Activated CD4-positive, alpha-beta T cell treated with anti-CD3 and anti-CD28 coated beads, Interleukin-2, amount 50 U/mL, for 1 hour (primary cell): Measurements from ENCODE around the gene NUP37.
"Not testable (repeated sequence)": the region's sequence is repeated elsewhere in the genome, so short reads cannot be mapped to it uniquely, and the experiment has no call there.

Experiments used
- DNase-seq: peaks from one replicate; pipeline ENCODE4 v3.0.0-alpha.2; 2020

Gene NUP37, protein sequence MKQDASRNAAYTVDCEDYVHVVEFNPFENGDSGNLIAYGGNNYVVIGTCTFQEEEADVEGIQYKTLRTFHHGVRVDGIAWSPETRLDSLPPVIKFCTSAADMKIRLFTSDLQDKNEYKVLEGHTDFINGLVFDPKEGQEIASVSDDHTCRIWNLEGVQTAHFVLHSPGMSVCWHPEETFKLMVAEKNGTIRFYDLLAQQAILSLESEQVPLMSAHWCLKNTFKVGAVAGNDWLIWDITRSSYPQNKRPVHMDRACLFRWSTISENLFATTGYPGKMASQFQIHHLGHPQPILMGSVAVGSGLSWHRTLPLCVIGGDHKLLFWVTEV

DNA sequence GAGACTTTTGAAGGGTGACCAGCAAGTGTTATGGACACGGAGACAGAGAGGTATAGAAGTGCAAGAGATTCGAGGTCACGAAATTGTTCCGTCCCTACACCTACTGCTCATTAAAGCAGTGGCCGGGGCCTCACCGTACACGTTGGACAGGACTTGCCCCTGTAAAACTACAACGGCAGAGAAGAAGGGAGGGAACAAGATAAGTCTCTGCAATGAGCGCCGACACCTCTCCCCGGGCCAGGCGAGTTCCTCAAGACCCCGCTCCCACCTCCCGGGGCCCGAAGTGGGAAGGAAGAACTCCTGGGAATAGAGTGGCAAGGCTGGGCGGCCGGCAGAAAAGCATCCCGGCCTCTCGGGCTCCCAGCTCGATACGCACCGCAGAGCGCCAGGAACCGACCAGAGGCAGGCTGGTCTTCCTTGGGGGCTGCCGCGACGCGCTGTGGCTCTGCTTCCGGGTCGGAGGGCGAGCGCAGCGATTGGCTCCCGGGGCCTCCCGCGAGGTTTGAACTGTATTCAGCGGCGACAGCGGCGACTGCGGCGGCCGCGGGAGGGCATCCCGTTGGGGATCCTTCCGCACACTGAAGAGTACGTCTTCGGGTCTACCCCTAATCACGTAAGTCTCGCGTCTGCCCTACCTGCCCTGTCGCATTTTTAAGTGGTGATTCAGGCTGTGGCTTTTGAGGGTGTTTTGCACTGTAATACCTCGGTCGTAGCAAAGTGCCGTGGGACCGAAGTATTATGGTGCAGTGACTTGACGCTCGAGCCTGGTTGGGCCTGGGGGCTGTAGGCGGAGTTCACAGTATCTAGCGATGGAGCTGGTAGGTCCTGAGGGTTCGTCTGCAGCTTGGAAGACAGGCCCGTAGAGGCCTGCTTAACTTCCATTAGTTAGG lies at the start of gene NUP37, which contains the start of gene PARPBP:
Gene NUP37, minus strand, starts transcription at position 441 of the 890 bp plus-strand sequence. CDS start 1,596 bp downstream, outside the sequence.
Gene PARPBP, plus strand, starts transcription at position 510 of the 890 bp plus-strand sequence. CDS start 3,706 bp downstream, outside the sequence.
- peak; percentile 88 for DNase-seq

DNA sequence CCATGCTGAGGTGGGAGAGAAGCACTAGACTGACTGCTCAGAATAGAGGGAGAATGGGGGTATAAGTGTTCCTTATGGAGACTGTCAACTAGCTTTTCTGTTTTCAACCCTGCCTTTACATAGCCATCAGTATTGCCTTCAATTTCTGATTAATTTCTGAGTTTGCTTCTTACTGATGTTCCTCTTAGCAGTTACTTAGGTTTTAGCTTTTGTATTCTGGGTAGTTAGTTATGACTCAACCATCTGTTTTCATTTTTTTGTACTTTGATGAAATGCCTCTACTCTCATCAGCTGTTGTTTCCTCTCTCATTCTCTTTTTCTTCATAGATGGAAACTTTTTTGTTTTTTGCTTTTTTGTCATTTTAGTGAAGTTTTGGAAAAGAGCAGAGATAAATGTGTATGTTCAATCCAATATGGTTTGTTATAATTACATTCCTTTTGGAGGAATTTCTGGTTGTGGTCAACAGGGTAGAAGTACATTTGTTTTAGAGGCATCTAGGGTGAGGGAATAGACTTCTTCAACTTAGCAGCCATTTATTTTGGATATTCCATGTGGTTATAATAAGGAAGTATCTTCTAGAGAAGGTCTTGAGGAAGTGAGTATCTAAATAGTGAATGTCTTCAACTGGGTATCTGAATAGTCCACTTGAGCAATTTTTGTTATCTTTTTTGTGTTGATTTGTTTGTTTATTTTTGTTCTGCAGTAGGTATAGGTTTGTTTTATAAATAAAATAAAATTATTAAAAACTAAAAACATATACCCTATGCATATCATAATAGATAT lies 48.1 kb upstream of the NUP37 start:
- no peak for DNase-seq

DNA sequence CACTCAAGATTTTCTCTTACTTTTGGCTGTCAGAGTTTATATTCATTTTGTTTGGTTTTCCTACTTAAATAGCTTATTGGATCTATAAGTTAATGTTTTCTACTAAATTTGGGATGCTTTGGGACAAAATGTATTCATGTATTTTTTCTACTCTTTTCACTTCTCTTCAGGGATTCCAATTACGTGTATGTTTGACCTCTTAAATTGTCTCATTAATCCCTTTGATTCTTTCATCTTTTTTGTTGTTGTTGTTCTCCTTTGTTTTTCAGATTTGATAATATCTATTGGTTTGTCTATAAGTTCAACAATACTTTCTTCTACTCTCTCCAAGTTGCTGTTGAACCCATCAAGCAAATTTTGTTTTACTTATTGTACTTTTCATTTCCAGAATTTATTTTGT lies 43.5 kb upstream of the NUP37 start:
- DNase-seq = no peak

DNA sequence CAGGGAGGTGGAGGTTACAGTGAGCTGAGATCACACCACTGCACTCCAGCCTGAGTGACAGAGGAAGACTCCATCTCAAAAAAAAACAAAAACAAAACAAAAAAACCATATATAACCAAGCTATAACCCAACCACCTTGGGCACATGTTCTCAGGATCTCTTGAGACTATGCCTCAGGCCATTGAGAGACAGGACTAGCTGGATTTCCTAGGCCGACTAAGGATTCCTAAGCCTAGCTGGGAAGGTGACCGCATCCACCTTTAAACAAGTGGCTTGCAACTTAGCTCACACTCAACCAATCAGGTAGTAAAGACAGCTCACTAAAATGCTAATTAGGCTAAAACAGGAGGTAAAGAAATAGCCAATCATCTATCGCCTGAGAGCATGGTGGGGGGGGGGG lies 35.3 kb upstream of the NUP37 start:
- not testable (repeated sequence) for DNase-seq

DNA sequence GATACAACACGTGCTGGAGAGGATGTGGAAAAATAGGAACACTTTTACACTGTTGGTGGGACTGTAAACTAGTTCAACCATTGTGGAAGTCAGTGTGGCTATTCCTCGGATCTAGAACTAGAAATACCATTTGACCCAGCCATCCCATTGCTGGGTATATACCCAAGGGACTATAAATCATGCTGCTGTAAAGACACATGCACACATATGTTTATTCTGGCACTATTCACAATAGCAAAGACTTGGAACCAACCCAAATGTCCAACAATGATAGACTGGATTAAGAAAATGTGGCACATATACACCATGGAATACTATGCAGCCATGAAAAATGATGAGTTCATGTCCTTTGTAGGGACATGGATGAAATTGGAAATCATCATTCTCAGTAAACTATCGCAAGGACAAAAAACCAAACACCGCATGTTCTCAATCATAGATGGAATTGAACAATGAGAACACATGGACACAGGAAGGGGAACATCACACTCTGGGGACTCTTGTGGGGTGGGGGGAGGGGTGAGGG lies 27.2 kb upstream of the NUP37 start:
- not testable (repeated sequence) for DNase-seq

DNA sequence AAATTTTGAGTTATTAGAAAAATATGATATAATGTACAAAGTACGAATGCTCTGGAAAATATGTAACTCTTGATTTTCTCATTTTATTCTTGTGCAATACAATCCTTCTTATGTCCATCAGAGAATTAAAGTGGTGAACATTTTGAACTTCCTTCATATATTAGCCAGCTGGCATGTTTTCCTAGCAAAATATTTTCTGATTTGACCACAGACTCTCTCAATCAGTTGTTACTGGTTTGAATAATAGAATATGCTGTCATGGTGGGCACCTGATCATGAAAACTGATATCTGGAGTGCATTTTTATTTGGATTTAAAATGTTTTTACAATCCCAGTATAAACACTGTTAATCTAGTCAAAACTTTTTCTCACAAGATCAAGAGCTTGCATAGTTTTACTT lies 24.3 kb upstream of the NUP37 start:
- no peak for DNase-seq

DNA sequence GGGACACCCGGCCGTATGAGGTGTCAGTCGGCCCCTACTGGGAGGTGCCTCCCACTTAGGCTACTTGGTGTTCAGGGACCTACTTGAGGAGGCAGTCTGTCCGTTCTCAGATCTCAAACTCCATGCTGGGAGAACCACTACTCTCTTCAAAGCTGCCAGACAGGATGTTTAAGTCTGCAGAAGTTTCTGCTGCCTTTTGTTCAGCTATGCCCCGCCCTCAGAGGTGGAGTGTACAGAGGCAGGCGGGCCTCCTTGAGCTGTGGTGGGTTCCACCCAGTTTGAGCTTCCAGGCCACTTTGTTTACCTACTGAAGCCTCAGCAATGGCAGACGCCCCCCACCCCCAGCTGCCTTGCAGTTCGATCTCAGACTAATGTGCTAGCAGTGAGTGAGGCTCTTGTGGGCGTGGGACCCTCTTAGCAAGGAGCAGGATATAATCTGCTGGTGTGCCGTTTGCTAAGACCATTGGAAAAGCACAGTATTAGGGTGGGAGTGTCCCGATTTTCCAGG lies 23.0 kb upstream of the NUP37 start:
- not testable (repeated sequence) for DNase-seq

DNA sequence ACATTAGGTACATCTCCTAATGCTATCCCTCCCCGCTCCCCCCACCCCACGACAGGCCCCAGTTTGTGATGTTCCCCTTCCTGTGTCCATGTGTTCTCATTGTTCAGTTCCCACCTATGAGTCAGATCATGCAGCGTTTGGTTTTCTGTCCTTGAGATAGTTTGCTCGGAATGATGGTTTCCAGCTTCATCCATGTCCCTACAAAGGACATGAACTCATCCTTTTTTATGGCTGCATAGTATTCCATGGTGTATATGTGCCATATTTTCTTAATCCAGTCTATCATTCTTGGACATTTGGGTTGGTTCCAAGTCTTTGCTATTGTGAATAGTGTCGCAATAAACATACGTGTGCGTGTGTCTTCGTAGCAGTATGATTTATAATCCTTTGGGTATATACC lies 17.7 kb upstream of the NUP37 start:
- DNase-seq = not testable (repeated sequence)

DNA sequence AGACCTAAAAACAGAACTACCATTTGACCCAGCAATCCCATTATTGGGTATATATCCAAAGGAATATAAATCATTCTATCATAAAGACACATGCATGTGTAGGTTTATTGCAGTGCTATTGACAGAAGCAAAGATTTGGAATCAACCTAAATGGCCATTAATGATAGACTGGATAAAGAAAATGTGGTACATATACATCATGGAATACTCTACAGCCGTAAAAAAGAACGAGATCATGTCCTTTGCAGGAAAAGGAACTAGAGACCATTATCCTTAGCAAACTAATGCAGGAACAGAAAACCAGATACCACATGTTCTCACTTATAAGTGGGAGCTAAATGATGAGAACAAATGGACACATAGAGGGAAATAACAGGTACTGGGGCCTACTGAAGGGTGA lies 11.5 kb upstream of the NUP37 start:
- DNase-seq = not testable (repeated sequence)

DNA sequence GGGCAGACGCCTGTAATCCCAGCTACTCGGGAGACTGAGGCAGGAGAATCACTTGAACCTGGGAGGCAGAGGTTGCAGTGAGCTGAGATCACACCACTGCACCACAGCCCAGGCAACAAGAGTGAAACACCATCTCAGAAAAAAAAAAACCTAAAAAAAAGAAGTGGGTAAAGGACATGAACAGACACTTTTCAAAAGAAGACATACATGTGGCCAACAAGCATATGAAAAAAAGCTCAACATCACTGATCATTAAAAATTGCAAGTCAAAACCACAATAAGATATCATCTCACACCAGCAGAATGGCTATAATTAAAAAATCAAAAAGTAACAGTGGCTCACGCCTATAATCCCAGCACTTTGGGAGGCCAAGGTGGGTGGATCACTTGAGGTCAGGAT lies 10.8 kb upstream of the NUP37 start:
- DNase-seq = not testable (repeated sequence)

DNA sequence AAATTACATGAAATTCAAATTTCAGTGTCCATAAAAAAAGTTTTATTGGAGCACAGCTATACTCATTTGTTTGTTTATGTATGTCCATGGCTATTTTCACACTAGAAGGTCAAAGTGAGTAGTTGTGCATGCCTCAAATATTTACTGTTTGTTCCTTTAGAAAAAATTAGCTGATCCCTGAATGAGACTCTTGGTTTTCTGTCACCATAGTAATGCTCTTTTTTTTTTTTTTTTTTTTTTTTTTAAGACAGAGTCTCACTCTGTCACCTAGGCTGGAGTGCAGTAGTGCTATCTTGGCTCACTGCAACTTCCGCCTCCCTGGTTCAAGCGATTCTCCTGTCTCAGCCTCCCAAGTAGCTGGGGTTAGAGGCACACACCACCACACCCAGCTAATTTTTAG lies 1.4 kb upstream of the NUP37 start:
- DNase-seq = not testable (repeated sequence)

DNA sequence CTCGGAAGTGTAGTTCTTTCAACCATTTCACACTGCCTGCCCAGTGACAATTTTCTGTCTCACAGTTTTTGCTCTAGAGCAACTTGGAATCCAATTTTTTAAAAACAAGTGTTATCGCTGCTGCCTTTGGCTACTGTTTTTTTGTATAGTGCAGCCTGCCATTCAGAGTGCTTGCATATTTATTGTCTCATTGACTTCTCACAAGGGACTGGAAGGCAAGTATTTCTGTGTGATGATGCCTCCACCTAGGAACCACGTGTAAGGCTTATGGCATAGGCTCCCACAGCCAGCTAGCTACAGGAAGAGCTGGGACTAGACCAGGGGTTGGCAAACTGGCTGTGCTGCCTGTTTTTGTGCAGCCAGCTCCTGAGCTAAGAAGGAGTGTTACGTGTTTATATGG lies 972 bp upstream of the NUP37 start:
- DNase-seq = no peak

DNA sequence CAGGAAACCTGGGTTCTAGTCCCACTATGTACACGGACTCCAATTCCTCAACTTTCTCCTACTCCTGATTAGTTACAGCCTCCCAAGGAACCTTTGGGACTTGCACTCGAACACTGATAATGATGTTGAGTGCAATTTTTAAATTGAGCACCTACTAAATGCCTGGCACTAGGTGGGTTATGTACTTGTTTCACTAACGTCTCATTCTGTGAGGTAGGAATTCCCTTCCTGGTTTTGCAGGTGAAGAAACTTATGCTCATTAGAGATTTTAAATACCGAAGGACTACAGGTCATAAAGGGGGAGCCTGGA lies 605 bp upstream of the NUP37 start:
- DNase-seq = no peak

DNA sequence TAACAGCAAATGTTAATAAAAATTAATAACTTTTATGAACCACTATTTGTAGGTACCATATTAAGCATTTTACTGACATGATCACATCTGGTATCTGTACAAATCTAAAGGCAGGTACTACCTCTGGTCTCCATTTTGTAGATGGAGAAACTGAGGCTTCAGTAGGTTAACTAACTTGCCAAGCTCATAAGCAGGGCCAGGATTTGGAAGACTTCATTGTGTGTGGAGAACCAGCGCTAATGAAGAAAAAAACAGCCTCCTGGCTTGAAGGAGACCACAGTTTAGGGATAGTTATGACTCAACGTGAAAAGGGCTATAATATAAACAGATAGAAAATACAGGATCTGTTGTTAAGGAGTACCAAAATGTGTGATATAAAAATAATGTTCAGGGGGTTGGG lies 1.0 kb downstream of the NUP37 start:
- DNase-seq = no peak

DNA sequence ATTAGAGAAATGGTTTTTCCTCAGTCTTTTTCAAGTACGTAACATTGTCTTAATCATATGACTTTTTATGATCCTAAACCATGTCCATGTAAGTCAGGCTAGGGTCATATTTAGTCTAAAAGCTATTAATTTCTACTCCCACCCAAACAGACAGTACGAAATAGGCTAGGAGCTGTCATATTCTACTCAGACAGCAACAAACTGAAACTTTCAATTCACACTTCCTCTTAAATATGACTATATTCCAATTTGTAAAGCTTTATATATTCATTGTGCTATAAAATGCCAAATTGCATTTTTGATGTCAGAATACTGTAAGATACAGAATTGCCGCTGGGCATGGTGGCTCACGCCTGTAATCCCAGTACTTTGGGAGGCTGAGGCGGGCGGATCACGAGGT lies 3.5 kb downstream of the NUP37 start:
- DNase-seq = no peak

DNA sequence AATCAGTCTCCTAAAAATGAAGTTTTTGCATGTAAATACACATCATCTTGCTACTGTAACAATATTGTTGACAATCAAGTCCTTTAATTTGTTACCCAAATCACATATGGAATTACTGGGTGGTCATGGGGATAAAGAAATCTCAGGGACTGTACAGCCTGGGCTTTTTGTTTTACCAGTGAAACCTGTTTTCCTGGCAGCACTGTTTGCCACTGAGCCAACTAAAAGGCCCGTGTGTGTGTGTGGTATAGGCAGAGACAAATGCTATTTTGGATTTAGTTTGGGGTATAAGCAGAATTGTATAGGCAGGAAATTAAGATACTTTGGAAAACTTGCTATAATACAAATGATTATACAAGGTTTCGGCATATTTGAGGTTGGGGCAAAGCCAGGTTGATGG lies 5.7 kb downstream of the NUP37 start:
- DNase-seq = no peak

DNA sequence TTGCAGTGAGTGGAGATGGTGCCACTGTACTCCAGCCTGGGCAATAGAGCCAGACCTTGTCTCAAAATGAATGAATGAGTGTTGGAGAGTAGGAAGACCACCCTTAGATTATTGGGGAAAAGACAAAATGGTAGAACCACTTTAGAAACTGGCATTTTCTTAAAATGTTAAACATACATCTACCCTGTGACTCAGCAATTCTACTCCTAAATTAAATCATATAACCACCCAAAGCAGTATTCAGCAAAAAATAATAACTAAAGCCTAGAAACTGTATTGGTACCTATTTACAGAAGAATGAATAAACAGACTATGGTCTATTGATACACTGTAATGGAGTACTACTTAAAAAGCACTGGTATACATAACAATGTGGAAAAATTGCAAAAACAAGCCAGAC lies 9.1 kb downstream of the NUP37 start:
- DNase-seq = no peak

DNA sequence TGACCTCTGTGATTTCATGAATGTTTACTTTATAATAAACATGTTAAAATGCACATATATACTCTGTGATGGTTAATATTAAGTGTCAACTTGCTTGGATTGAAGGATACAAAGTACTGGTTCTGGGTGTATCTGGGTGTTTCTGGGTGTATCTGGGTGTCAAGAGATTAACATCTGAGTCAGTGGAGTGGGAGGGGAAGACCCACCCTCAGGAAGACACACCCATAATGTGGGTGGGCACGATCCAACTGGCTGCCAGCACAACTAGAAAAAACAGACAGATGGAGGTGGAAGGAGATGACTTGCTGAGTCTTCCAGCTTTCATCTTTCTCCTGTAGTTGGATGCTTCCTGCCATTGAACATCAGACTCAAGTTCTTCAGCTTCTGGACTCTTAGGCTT lies 11.9 kb downstream of the NUP37 start:
- no peak for DNase-seq

DNA sequence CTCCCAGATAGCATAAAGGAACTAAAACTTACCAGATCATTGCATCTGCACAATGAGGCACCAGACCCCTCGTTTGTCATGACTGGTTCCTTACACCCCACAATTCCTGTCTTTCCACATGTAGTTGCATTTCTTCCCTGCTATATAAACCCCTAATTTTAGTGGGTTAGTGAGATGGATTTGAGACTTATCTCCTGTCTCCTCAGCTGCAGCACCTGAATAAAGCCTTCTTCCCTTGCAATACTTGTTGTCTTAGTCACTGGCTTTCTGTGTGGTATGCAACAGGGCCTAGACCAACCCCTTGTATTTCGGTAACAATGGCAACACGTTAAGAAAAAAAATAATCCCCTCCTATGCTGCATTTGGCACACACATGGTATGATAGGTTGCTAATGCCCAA lies 13.0 kb downstream of the NUP37 start:
- no peak for DNase-seq

DNA sequence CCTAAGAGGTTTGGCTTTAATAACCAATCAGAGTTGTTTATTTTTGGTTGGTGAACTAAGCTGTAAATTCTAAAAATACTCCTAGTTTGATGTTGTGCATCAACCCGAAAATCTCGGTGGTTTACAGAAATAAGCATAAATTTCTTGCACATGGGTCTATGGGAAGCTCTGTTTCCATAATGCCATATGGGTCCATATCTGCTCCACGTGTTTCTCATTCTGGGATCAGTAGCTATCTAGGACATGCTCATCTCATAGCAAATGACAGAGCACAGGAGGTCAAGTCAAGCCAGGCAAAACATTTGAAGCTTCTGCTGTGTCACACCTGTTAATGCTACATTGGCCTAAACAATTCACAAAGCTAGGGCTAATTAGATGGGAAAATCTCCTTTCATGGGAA lies 23.1 kb downstream of the NUP37 start:
- DNase-seq = no peak

DNA sequence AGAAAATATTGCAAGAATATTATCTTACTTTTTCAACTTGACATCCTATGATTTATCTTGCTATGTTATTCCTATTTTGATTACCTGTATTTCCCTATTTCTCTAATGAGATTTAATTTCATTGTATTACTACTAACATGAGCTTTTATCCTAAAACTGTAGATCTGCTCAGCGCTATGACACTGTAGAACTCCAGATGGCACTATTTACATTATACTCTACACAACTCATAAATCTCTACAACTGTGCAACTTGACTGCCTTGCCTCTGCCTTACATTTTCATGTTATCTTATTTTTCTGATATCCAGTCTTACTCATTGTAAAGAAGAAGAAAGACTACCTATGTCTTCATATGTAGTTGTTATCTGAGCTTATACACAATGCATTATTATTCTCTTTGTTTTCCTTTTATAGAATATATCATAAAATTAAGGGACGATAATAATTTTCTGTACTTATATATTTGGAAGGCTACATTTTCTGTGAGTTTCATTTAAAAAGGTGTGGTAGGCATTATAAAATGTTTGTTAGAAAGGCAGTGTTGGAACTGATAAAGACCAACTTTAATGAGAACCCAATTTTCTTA lies 24.1 kb downstream of the NUP37 start:
- DNase-seq = no peak

DNA sequence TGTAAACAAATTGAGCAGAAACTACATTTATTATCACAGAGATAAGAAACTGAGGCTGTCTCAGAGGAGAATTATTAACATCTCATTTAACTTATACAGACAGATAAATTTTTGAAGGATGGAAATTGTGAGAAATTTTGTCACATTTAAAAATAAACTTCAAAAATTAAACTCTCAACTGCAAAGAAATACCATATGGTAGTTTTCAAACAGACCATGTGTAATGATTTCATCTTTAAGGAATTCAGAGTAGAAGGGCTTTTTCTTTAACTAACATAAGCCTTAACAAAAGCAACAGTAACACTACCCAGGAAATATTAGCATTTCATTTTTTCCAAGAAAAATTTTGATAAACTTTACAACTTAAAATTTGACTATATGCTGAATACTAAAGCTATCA lies 26.6 kb downstream of the NUP37 start:
- DNase-seq = no peak
